Measurements from ENCODE around the gene UBE2L3. TPM values are rescaled to one million over a fixed set of nuclear protein-coding genes. Genes with fewer than 3 reads are reported as not detected.
"Not testable (repeated sequence)": the region's sequence is repeated elsewhere in the genome, so short reads cannot be mapped to it uniquely, and the experiment has no call there.

Gene UBE2L3
- total RNA-seq, 1 donor from 2014 or later, result 63.0 TPM

DNA sequence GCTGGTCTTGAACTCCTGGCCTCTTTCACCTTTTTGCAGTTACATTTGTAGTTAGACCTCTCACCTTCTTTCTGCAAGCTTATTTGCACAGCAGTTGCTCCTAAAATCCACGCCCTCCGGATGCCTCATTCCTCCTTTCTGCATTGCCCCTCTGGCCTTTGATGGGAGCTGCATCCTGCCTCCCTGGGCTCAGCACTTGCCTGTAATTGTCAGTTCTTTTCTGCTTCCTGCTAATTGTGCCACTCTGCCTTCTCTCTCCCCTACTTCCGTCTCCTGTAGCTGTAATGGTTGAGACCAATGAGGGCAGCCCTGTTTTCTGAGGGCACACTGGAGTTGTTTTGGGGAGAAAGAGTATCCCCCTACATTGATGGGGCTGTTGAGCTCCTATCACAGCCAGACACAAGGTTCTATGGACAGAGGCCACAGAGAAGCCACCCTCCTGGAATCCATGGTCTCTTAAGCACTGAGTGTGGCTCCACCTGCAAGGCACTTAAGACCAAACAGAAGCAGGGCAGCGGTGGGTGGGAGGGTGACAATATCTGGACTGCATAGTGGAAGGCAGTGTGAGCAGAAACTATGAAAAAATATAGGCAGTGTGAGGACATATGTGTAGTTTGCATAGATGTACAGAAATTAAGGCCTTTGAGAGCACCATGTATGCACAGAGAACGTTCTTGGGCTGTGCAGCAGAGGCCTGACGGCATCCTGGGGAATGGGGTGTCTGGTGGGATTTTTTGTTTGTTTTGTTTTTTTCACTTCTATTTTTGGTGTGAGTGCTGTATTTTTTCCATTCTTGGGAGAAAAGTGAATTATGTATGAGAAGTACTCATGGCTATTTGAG, 31.8 kb downstream of the UBE2L3 start:
- TF ChIP-seq, protein P1, sequence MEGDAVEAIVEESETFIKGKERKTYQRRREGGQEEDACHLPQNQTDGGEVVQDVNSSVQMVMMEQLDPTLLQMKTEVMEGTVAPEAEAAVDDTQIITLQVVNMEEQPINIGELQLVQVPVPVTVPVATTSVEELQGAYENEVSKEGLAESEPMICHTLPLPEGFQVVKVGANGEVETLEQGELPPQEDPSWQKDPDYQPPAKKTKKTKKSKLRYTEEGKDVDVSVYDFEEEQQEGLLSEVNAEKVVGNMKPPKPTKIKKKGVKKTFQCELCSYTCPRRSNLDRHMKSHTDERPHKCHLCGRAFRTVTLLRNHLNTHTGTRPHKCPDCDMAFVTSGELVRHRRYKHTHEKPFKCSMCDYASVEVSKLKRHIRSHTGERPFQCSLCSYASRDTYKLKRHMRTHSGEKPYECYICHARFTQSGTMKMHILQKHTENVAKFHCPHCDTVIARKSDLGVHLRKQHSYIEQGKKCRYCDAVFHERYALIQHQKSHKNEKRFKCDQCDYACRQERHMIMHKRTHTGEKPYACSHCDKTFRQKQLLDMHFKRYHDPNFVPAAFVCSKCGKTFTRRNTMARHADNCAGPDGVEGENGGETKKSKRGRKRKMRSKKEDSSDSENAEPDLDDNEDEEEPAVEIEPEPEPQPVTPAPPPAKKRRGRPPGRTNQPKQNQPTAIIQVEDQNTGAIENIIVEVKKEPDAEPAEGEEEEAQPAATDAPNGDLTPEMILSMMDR (IDR thresholded peaks at IDR 0.05; ENCODE audit: insufficient read depth, low read length, poor library complexity, severe bottlenecking), result no peak
- no peak for DNase-seq (ENCODE audit: low read depth)
- H3K4me3 ChIP-seq (ENCODE audit: low read depth, low read length), result no peak overlapping the region
- H3K36me3 ChIP-seq (ENCODE audit: control insufficient read depth, insufficient read depth, low read length), result peaks cover 1% of the 10 kb centered on the region
- no peaks in the 10 kb centered on the region for H3K27me3 ChIP-seq (ENCODE audit: control insufficient read depth, insufficient read depth, low read length)

DNA sequence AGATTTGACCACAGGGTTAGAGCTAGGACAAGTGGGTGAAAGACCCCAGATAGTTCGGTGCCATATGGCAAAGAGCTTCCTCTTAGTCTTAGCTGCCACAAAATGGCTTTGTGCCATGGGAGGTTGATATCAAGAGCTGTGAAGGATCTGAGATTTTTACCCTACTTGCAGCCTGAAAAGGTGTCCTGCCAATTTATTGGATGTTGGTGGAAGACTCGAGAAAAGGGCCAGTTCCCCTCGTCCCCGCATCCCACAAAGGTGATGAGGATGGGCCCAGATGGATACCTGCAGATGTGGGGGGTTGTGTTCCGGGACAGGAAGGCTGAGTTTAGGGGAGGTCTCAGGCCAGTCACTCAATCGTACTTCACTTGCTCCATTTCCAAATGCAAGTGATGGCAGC, 35.1 kb downstream of the UBE2L3 start:
- Histone ChIP-seq H3K36me3 (ENCODE audit: control insufficient read depth, insufficient read depth, low read length) (peaks cover 1% of the 10 kb centered on the region), H3K4me3 (ENCODE audit: low read depth, low read length) (no peak overlapping the region), H3K27me3 (ENCODE audit: control insufficient read depth, insufficient read depth, low read length) (no peaks in the 10 kb centered on the region)
- TF ChIP-seq, protein P1 (IDR thresholded peaks at IDR 0.05; ENCODE audit: insufficient read depth, low read length, poor library complexity, severe bottlenecking), result no peak
- DNase-seq (ENCODE audit: low read depth), result no peak

DNA sequence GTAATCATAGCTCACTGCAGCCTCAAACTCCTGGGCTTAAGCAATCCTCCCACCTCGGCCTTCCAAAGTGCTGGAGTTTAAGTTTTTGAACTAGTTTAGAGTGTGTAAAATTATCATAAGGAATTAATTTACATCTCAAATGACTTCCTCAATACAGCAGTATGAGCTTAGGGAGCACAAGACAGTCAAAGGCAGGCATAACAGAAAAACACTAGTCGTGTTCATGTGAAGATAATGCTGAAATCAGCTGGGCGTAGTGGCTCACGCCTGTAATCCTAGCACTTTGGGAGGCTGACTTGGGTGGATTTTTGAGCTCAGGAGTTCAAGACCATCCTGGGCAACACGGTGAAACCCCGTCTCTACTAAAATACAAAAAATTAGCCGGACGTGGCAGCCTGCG, 36.5 kb downstream of the UBE2L3 start:
- Histone ChIP-seq H3K27me3 (ENCODE audit: control insufficient read depth, insufficient read depth, low read length) (no peaks in the 10 kb centered on the region), H3K4me3 (ENCODE audit: low read depth, low read length) (no peak overlapping the region), H3K36me3 (ENCODE audit: control insufficient read depth, insufficient read depth, low read length) (peaks cover 1% of the 10 kb centered on the region)
- no peak for DNase-seq (ENCODE audit: low read depth)
- TF ChIP-seq, protein P1 (IDR thresholded peaks at IDR 0.05; ENCODE audit: insufficient read depth, low read length, poor library complexity, severe bottlenecking), result no peak

DNA sequence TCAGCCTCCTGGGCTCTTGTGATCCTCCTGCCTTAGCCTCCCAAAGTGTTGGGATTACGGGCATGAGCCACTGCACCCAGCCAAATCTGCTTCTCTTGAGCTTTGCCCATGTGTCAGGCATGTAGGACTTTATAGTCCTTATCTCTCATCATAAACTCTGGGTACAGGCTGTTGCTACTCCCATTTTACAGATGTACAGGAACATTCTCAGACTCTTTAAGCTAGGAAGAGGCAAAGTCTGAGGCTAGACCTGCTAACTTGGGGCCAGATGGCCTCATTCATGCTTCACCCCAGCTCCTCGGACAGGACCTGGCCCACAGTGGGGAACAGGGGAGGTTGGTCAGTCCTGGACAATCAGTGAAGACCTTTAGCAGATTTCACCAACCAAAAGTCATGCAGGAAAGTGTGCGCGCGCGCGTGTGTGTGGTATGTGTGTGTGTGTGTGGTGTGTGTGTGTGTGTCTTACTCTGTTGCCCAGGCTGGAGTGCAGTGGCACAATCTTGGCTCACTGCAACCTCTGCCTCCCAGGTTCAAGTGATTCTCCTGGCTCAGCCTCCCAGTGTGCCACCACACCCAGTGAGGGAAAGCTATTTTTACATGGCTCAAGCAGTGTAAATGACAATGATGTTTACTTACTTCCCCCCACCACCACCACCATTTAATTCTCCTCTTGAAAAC, 38.5 kb downstream of the UBE2L3 start:
- no peaks in the 10 kb centered on the region for H3K27me3 ChIP-seq (ENCODE audit: control insufficient read depth, insufficient read depth, low read length)
- DNase-seq (ENCODE audit: low read depth), result no peak
- TF ChIP-seq, protein P1 (IDR thresholded peaks at IDR 0.05; ENCODE audit: insufficient read depth, low read length, poor library complexity, severe bottlenecking), result no peak
- H3K4me3 ChIP-seq (ENCODE audit: low read depth, low read length), result no peak overlapping the region
- peaks cover 1% of the 10 kb centered on the region for H3K36me3 ChIP-seq (ENCODE audit: control insufficient read depth, insufficient read depth, low read length)

DNA sequence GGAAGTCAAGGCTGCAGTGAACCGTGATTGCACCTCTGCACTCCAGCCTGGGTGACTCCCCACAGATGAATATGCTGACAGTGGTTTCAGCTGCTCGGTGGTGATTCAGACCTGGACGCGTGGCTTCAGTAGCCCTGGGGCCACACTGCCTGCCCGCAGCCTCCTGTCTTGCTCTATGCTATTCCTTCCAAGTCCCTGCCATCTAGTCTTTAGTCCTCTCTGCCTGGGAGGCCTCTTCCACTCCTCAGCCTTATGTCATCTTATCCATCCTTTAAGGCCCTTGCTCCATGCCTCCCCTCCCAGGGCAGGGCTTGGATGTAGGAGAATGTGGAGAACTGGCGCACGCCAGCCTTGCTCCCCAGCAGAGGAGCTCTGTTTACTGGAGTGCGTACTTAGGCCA, 39.3 kb downstream of the UBE2L3 start:
- TF ChIP-seq, protein P1 (IDR thresholded peaks at IDR 0.05; ENCODE audit: insufficient read depth, low read length, poor library complexity, severe bottlenecking), result no peak
- peak; percentile 9 for DNase-seq (ENCODE audit: low read depth)
- peaks cover 2% of the 10 kb centered on the region for H3K36me3 ChIP-seq (ENCODE audit: control insufficient read depth, insufficient read depth, low read length)
- H3K4me3 ChIP-seq (ENCODE audit: low read depth, low read length), result no peak overlapping the region
- no peaks in the 10 kb centered on the region for H3K27me3 ChIP-seq (ENCODE audit: control insufficient read depth, insufficient read depth, low read length)

DNA sequence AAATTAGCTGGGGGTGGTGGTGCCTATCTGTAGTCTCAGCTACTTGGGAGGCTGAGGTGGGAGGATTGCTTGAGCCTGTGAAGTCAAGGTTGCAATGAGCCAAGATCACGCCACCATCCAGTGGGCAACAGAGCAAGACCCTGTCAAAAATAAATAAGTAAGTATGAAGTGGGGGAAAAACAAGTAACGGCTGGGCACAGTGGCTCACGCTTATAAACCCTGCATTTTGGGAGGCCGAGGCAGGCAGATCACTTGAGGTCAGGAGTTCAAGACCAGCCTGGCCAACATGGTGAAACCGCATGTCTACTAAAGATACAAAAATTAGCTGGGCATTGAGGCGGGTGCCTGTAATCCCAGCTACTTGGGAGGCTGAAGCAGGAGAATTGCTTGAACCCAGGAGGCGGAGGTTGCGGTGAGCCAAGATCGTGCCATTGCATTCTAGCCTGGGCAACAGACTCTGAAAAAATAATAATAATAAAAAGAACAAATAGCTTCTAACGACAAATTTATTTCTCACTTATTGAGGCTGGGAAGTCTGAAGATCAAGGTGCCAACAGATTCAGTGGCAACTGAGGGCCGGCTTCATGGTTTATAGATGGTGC, 42.1 kb downstream of the UBE2L3 start:
- not testable (repeated sequence) for H3K4me3 ChIP-seq (ENCODE audit: low read depth, low read length); H3K27me3 ChIP-seq (ENCODE audit: control insufficient read depth, insufficient read depth, low read length)

More for the DNA sequence above, 42.1 kb downstream of the UBE2L3 start:
- H3K36me3 ChIP-seq (ENCODE audit: control insufficient read depth, insufficient read depth, low read length); DNase-seq (ENCODE audit: low read depth): not testable (repeated sequence)

All from kidney epithelial cell (primary cell).